Measurements from ENCODE around the gene ARF5. TPM values are rescaled to one million over a fixed set of nuclear protein-coding genes. Genes with fewer than 3 reads are reported as not detected.

Gene ARF5
- total and polyA plus RNA-seq, 2 of the 8 experiments (the other 6 are each of a cell fraction or from before 2014, with no cell fraction given): 154 to 579 TPM

- Histone ChIP-seq H3K4me2 (ENCODE audit: insufficient read depth in 1 of 2, low read depth in 2 of 2, low read length in 2 of 2) (no peak overlapping the region), H3K27ac (ENCODE audit: low read depth, low read length) (no peak overlapping the region), H3K79me1 (ENCODE audit: low read depth, low read length) (no peaks in the 10 kb centered on the region), H3K79me2 (ENCODE audit: control insufficient read depth in 1 of 2, insufficient read depth in 2 of 2, low read length in 2 of 2) (no peaks in the 10 kb centered on the region), H2BK5ac (ENCODE audit: low read depth, low read length) (no peak overlapping the region), H4K5ac (ENCODE audit: insufficient read length, low read depth, low read length) (no peak overlapping the region), H3K27me3 (replicated peaks in 1 of 4; ENCODE audit: control insufficient read depth in 3 of 4, extremely low read depth in 1 of 4, insufficient read depth in 3 of 4, low read length in 3 of 4) (peaks cover 3 to 17% (median 17%) of the 10 kb centered on the region in 4 experiments), H4K91ac (replicated peaks; ENCODE audit: insufficient read length, low read length) (no peak overlapping the region), H3K4me1 (replicated peaks in 1 of 4; ENCODE audit: control insufficient read depth in 3 of 4, insufficient read depth in 4 of 4, low read length in 3 of 4) (peaks cover 0 to 6% (median under 1%) of the 10 kb centered on the region in 4 experiments; a peak in 2 of 7 replicates), H2AK5ac (ENCODE audit: low read depth, low read length) (no peak overlapping the region), H2BK120ac (replicated peaks; ENCODE audit: low read depth, low read length) (no peak overlapping the region), H3K56ac (replicated peaks; ENCODE audit: insufficient read length, low read depth, low read length) (no peak overlapping the region), H3K18ac (ENCODE audit: extremely low read depth, low read length) (no peak overlapping the region), H3K9ac (replicated peaks in 1 of 4; ENCODE audit: extremely low read depth in 1 of 4, low read depth in 3 of 4, low read length in 3 of 4) (no peak overlapping the region), H2BK20ac (ENCODE audit: low read length) (no peak overlapping the region), H3K23me2 (ENCODE audit: low read depth, low read length) (peaks cover 2% of the 10 kb centered on the region), H3K14ac (ENCODE audit: insufficient read length) (no peak overlapping the region), H3K9me3 (ENCODE audit: insufficient read depth in 2 of 2, low read depth in 1 of 2, low read length in 1 of 2) (no peaks in the 10 kb centered on the region), H3K36me3 (ENCODE audit: control insufficient read depth in 2 of 4, insufficient read depth in 4 of 4, low read length in 3 of 4) (peaks cover 5 to 15% (median 13%) of the 10 kb centered on the region in 4 experiments), H4K8ac (ENCODE audit: extremely low read depth, insufficient read depth, low read length) (no peak overlapping the region; the same call in 1 of the 2 replicates), H3K4me3 (ENCODE audit: extremely low read depth in 1 of 4, insufficient read depth in 2 of 4, low read depth in 3 of 4, low read length in 4 of 4) (no peak overlapping the region), H2BK15ac (ENCODE audit: low read length) (no peak overlapping the region), H3K4ac (replicated peaks; ENCODE audit: insufficient read length, low read depth, low read length) (no peak overlapping the region), H3K23ac (ENCODE audit: insufficient read length) (no peak overlapping the region), H2BK12ac (ENCODE audit: low read depth, low read length) (no peak overlapping the region), H4K20me1 (replicated peaks in 1 of 2; ENCODE audit: control insufficient read depth in 1 of 2, insufficient read depth in 2 of 2, low read length in 2 of 2) (peaks cover 0 to 5% of the 10 kb centered on the region in 2 experiments), H2AFZ (ENCODE audit: low read length) (no peak overlapping the region)
- POLR2A ChIA-PET (ENCODE audit: partially characterized antibody): interaction anchor here (1.3 kb wide), 1 partner anchor 30 kb away, joined by 5 read pairs; no protein-coding TSS in a partner anchor
- FAIRE-seq (no peak), DNase-seq (ENCODE audit: low read depth in 1 of 2, low spot score in 2 of 2) (no peak)
- CTCF ChIA-PET (ENCODE audit: partially characterized antibody): interaction anchor here (0.6 to 8.1 kb wide), 6 partner anchors 10 to 37 kb away, joined by 3 to 55 read pairs (median 4); no protein-coding TSS in a partner anchor
- no peak for TF ChIP-seq TAF7 (optimal IDR thresholded peaks at IDR 0.05; ENCODE audit: borderline replicate concordance, low read depth, low read length)
- no peak for TF ChIP-seq CTBP2 (IDR thresholded peaks at IDR 0.05; ENCODE audit: borderline replicate concordance, insufficient read depth, insufficient read length, low read length)
- WGBS, 2 experiments (ENCODE audit: extremely low coverage in 1 of 2, insufficient coverage in 1 of 2, insufficient read length in 1 of 2, insufficient replicate concordance in 2 of 2, low coverage in 1 of 2, low lambda C conversion rate in 2 of 2, missing lambda C conversion rate in 1 of 2): 94% methylated on average over 7 of the region's 7 CpGs; no CpG with 5 or more reads in 1 of the 2 experiments
Measured at GRCh38 chr7:127591189-127591588, 3.0 kb downstream of the ARF5 start.
